ENCODE data around the gene LYSET.
"Not testable (repeated sequence)": the region's sequence is repeated elsewhere in the genome, so short reads cannot be mapped to it uniquely, and the experiment has no call there.

LYSET gene

GRCh38 chr14:93230539-93230938 is 45.4 kb downstream of the LYSET start:
- DNase-seq, result no peak

- DNase-seq, result no peak
These were observed 46.2 kb downstream of the LYSET start for GRCh38 chr14:93231129-93231979.

- no peak for DNase-seq
These were observed 47.0 kb downstream of the LYSET start for GRCh38 chr14:93232159-93232558.

- not testable (repeated sequence) for DNase-seq
These were observed 48.0 kb downstream of the LYSET start for GRCh38 chr14:93233078-93233477.

GRCh38 chr14:93234798-93235197 is 49.7 kb downstream of the LYSET start:
- no peak for DNase-seq
